Esophagus squamous epithelium (tissue), 5 donors: ENCODE data around the gene ELOVL6. TPM values are rescaled to one million over a fixed set of nuclear protein-coding genes. Genes with fewer than 3 reads are reported as not detected.
"Not testable (repeated sequence)": the region's sequence is repeated elsewhere in the genome, so short reads cannot be mapped to it uniquely, and the experiment has no call there.

Experiments used
- DNase-seq: peaks from one replicate; lab custom pipeline; 2025; lab: John Stamatoyannopoulos, UW
- H3K27ac ChIP-seq, 4 donors: fragments of 200-600 bp; sonication (generic); one replicate each; pipeline ENCODE4 v1.5.1; 2016 to 2019; ENCODE audit warnings: mild to moderate bottlenecking in 1 of 4
- H3K27me3 ChIP-seq, 4 donors: fragments of 200-600 bp; sonication (generic); 1 replicate in 3 of 4; 2 replicates in 1 of 4; pipeline versions ENCODE4 v1.5.1 to v1.6.0; 2017 to 2021; ENCODE audit warnings: antibody characterized with exemption in 1 of 4
- H3K36me3 ChIP-seq, 3 donors: fragments of 200-600 bp; sonication (generic); one replicate each; pipeline ENCODE4 v1.5.1; 2016 to 2019
- H3K4me1 ChIP-seq, 3 donors: fragments of 200-600 bp; sonication (generic); one replicate each; pipeline ENCODE4 v1.5.1; 2017 to 2019
- H3K4me3 ChIP-seq, 4 donors: fragments of 200-600 bp; sonication (generic); 1 replicate in 3 of 4; 2 replicates in 1 of 4; pipeline ENCODE4 v1.5.1; 2016 to 2019; ENCODE audit warnings: mild to moderate bottlenecking in 2 of 4, moderate library complexity in 1 of 4
- H3K9me3 ChIP-seq, 3 donors: fragments of 200-600 bp; sonication (generic); one replicate each; pipeline ENCODE4 v1.5.1; 2016 to 2019
- POLR2A ChIP-seq, 4 donors: fragments of 450-650 bp; IDR thresholded peaks; one replicate each; pipeline ENCODE4 v1.6.1; 2017; ENCODE audit warnings: antibody characterized with exemption in 4 of 4, mild to moderate bottlenecking in 4 of 4, moderate library complexity in 3 of 4
- WGBS, 2 donors: methylation state at CpG; one replicate each; pipeline ENCODE4 v1.1.5; 2018; 5-methylcytosine and 5-hydroxymethylcytosine counted together
- intact Hi-C: fragments of 100-400 bp; cut with DNase I; formaldehyde crosslinking; loops from one replicate; pipeline ENCODE4 v1.15.0; 2022
- total RNA-seq, 4 donors: library from RNA; depleted of rRNA; stranded (reverse); fragments of >200 nt; gene quantifications; one replicate each; pipeline ENCODE4 v1.1.0, GENCODE V29; 2016
- TF ChIP-seq, protein P1 (sequence below), 6 experiments: fragments of 450-650 bp in 4 of 6; fragments of 200-600 bp in 2 of 6; sonication (generic) in 2 of 6; IDR thresholded peaks; one replicate each; pipeline ENCODE4 v1.5.1; 2016 to 2019; ENCODE audit warnings: antibody characterized with exemption in 6 of 6, mild to moderate bottlenecking in 4 of 6, moderate library complexity in 4 of 6
- donor health status: DM: yes; HTN: yes; CAD: no.

Gene ELOVL6
- total RNA-seq, 4 donors from 2014 or later, result 13.0 to 39.5 (median 19.4) TPM

DNA sequence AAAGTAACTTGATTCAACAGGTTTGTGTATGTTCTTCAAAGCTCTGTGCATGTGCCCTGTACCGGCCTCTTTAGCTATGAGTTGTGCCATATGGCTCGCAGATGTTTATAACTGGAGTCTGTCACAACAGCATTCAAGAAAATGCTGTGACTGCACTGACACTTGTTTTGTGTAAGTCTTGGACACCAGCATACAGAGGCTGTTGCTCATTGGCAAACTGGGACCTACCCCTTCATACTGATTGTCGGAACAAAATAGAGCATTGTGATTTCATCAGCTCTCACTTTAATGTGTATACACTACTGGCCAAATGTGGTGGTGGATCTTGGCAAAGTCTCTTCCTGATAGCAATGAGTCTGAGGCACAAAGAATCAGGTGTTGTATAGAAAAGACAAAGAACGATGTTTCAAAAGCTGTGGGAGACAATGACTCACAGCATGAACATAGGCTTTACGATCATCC lies 151.8 kb downstream of the ELOVL6 start:
- WGBS, 2 donors, result 68 to 69% methylated on average over 4 to 5 of the region's 5 CpGs
- H3K4me1 ChIP-seq, result no peaks in the 10 kb centered on the region
- H3K4me3 ChIP-seq, result no peak overlapping the region
- H3K27ac ChIP-seq, result no peak overlapping the region
- intact Hi-C loops, result no loop called here
- no peak for TF ChIP-seq POLR2A (IDR thresholded peaks at IDR 0.05)
- TF ChIP-seq, protein P1, sequence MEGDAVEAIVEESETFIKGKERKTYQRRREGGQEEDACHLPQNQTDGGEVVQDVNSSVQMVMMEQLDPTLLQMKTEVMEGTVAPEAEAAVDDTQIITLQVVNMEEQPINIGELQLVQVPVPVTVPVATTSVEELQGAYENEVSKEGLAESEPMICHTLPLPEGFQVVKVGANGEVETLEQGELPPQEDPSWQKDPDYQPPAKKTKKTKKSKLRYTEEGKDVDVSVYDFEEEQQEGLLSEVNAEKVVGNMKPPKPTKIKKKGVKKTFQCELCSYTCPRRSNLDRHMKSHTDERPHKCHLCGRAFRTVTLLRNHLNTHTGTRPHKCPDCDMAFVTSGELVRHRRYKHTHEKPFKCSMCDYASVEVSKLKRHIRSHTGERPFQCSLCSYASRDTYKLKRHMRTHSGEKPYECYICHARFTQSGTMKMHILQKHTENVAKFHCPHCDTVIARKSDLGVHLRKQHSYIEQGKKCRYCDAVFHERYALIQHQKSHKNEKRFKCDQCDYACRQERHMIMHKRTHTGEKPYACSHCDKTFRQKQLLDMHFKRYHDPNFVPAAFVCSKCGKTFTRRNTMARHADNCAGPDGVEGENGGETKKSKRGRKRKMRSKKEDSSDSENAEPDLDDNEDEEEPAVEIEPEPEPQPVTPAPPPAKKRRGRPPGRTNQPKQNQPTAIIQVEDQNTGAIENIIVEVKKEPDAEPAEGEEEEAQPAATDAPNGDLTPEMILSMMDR (IDR thresholded peaks at IDR 0.05), result no peak
- no peaks in the 10 kb centered on the region for H3K9me3 ChIP-seq
- no peak for DNase-seq
- H3K36me3 ChIP-seq, result peaks cover 0 to 8% (median 0%) of the 10 kb centered on the region in 3 donors
- no peaks in the 10 kb centered on the region for H3K27me3 ChIP-seq

GRCh38 chr4:110042545-110043517 lies 155.6 kb downstream of the ELOVL6 start:
- peaks cover 0 to 3% (median 0%) of the 10 kb centered on the region in 4 donors for H3K27me3 ChIP-seq
- H3K4me1 ChIP-seq, result no peaks in the 10 kb centered on the region
- no peaks in the 10 kb centered on the region for H3K36me3 ChIP-seq
- H3K27ac ChIP-seq, result no peak overlapping the region
- intact Hi-C loops, result no loop called here
- H3K4me3 ChIP-seq, result no peak overlapping the region
- DNase-seq, result no peak
- no peak for TF ChIP-seq POLR2A (IDR thresholded peaks at IDR 0.05)
- TF ChIP-seq, protein P1 (IDR thresholded peaks at IDR 0.05), result no peak
- 29 to 39% methylated on average over 9 to 10 of the region's 13 CpGs for WGBS, 2 donors
- H3K9me3 ChIP-seq, result no peaks in the 10 kb centered on the region

DNA sequence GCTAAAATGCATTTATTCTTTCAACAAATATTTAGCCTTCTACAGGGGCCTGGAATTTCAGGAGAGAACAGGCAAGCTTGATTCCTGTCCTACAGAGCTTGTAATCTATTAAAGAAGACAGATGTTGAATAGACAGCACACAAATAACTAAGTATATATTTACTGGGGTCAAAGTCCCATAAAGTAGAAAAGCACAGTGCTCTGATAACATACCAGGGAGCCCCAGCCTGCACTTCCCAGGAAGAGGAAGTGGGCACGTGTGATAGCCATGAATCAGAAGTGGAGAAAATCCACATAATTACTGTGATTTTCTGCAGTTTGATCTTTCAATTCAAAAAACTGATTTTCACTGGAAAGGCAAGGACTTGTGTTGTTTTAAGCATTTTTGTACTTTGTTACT lies 156.7 kb downstream of the ELOVL6 start:
- H3K9me3 ChIP-seq, result no peaks in the 10 kb centered on the region
- H3K4me3 ChIP-seq, result no peak overlapping the region
- intact Hi-C loops, result no loop called here
- no peak overlapping the region for H3K27ac ChIP-seq
- TF ChIP-seq POLR2A (IDR thresholded peaks at IDR 0.05), result no peak
- TF ChIP-seq, protein P1 (IDR thresholded peaks at IDR 0.05), result no peak
- no peak for DNase-seq
- peaks cover 0 to 8% (median 0%) of the 10 kb centered on the region in 4 donors for H3K27me3 ChIP-seq
- 36 to 45% methylated on average over 1 of the region's 1 CpG for WGBS, 2 donors
- H3K36me3 ChIP-seq, result no peaks in the 10 kb centered on the region
- no peaks in the 10 kb centered on the region for H3K4me1 ChIP-seq

GRCh38 chr4:110039164-110039563 lies 159.3 kb downstream of the ELOVL6 start:
- H3K4me1 ChIP-seq, DNase-seq, H3K4me3 ChIP-seq, H3K9me3 ChIP-seq, H3K27ac ChIP-seq, intact Hi-C loops, H3K36me3 ChIP-seq: not testable (repeated sequence)
- 88 to 94% methylated on average over 10 to 11 of the region's 11 CpGs for WGBS, 2 donors
- H3K27me3 ChIP-seq, result peaks cover 0 to 12% (median 0%) of the 10 kb centered on the region in 4 donors

GRCh38 chr4:110034026-110034393 lies 164.4 kb downstream of the ELOVL6 start:
- intact Hi-C loops, result no loop called here
- no peaks in the 10 kb centered on the region for H3K9me3 ChIP-seq
- H3K27ac ChIP-seq, result no peak overlapping the region
- H3K27me3 ChIP-seq, result peaks cover 0 to 12% (median 0%) of the 10 kb centered on the region in 4 donors
- no peak for DNase-seq
- TF ChIP-seq, protein P1 (IDR thresholded peaks at IDR 0.05), result no peak
- TF ChIP-seq POLR2A (IDR thresholded peaks at IDR 0.05), result no peak
- H3K36me3 ChIP-seq, result no peaks in the 10 kb centered on the region
- H3K4me3 ChIP-seq, result no peak overlapping the region
- no peaks in the 10 kb centered on the region for H3K4me1 ChIP-seq
- WGBS, 2 donors, result 33 to 52% methylated on average over 3 of the region's 3 CpGs
